OCI-LY1 (cell line): ENCODE measurements around the gene IL26.

Experiments
- H2AFZ ChIP-seq: fragments of 200-600 bp; sonication (generic), shearing (Covaris generic); 2 replicates; pipeline ENCODE4 v1.6.0; 2014; ENCODE audit warnings: antibody characterized with exemption, mild to moderate bottlenecking, low read length
- H3F3A ChIP-seq: fragments of 200-600 bp; sonication (generic), shearing (Covaris generic); 2 replicates; pipeline ENCODE4 v1.6.0; 2014; ENCODE audit warnings: mild to moderate bottlenecking, antibody characterized with exemption, low read length, moderate library complexity; ENCODE audit not compliant: insufficient read depth
- H3K27ac ChIP-seq: fragments of 200-600 bp; sonication (generic); 2 replicates; pipeline ENCODE4 v1.5.1; 2014; ENCODE audit warnings: low read length, mixed run types, mild to moderate bottlenecking, low read depth; ENCODE audit not compliant: poor library complexity, severe bottlenecking
- H3K27me3 ChIP-seq: fragments of 200-600 bp; sonication (generic); 2 replicates; pipeline ENCODE4 v1.6.0; 2014; ENCODE audit warnings: antibody characterized with exemption, mild to moderate bottlenecking, low read length, moderate library complexity; ENCODE audit not compliant: insufficient read depth
- H3K36me3 ChIP-seq: fragments of 200-600 bp; sonication (generic); 2 replicates; pipeline ENCODE4 v1.6.1; 2014; ENCODE audit warnings: mild to moderate bottlenecking, antibody characterized with exemption, low read length, moderate library complexity, mixed read lengths; ENCODE audit not compliant: insufficient read depth
- H3K4me1 ChIP-seq: fragments of 200-600 bp; sonication (generic); 2 replicates; pipeline ENCODE4 v1.5.1; 2014; ENCODE audit warnings: mild to moderate bottlenecking, low read length, moderate library complexity; ENCODE audit not compliant: insufficient read depth, severe bottlenecking
- H3K4me2 ChIP-seq: fragments of 200-600 bp; sonication (generic), shearing (Covaris generic); 2 replicates; pipeline ENCODE4 v1.6.1; 2014; ENCODE audit warnings: low read length
- H3K4me3 ChIP-seq: fragments of 200-600 bp; sonication (generic); 2 replicates; pipeline ENCODE4 v1.5.1; 2014; ENCODE audit warnings: low read length, low read depth, mild to moderate bottlenecking, mixed read lengths; ENCODE audit not compliant: poor library complexity, severe bottlenecking
- H3K79me2 ChIP-seq: fragments of 200-600 bp; shearing (Covaris generic); 2 replicates; pipeline ENCODE4 v1.6.1; 2016; ENCODE audit warnings: mixed run types, low read length, mixed read lengths; ENCODE audit not compliant: insufficient read depth
- H3K9ac ChIP-seq: fragments of 200-600 bp; sonication (generic), shearing (Covaris generic); 2 replicates; pipeline ENCODE4 v1.6.1; 2014; ENCODE audit warnings: mild to moderate bottlenecking, low read length, mixed read lengths
- H3K9me2 ChIP-seq: fragments of 200-600 bp; sonication (generic), shearing (Covaris generic); 2 replicates; pipeline ENCODE4 v1.6.1; 2014; ENCODE audit warnings: low read depth, mild to moderate bottlenecking, low read length, mixed read lengths
- H3K9me3 ChIP-seq: fragments of 200-600 bp; shearing (Covaris generic); 2 replicates; pipeline ENCODE4 v1.6.1; 2014; ENCODE audit warnings: low read length, mixed read lengths
- H4K20me1 ChIP-seq: fragments of 200-600 bp; sonication (generic), shearing (Covaris generic); 2 replicates; pipeline ENCODE4 v1.6.0; 2016; ENCODE audit warnings: mild to moderate bottlenecking, low read length; ENCODE audit not compliant: insufficient read depth
- EZH2 ChIP-seq: fragments of 200-600 bp; sonication (generic), shearing (Covaris generic); IDR thresholded peaks from 2 replicates; pipeline ENCODE4 v1.8.0; 2017; ENCODE audit warnings: borderline replicate concordance, mixed run types, mild to moderate bottlenecking, antibody characterized with exemption, low read length, moderate library complexity, mixed read lengths
- TF ChIP-seq, protein P1 (sequence below): fragments of 200-600 bp; sonication (generic), shearing (Covaris generic); IDR thresholded peaks from 2 replicates; pipeline ENCODE4 v1.5.1; 2017; ENCODE audit warnings: mild to moderate bottlenecking, antibody characterized with exemption, low read length, moderate library complexity, mixed read lengths

The IL26 gene

DNA sequence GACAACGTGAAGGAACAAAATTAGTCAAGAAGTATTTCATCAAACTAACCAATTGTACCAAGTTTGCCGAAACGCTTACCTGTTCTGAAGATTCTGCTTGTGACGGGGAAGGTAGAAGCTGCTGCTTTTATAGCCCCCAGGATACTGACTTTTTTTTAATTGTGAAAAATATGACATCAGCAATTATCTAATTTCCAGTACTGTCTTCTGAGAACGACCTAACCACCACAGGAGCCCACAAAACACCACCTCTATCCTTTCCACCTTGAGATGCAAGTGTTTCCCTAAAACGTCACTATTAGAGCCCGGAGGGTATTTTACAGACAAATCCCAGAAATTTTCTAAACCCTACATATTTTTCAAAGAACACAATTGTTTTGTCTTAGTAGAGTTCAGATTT, 27.9 kb upstream of the IL26 start, which contains the start of gene IL22:
IL22 (minus strand) TSS at position 101 of the 400 bp plus-strand sequence. CDS start 156 bp downstream, outside the sequence.
- no peaks in the 10 kb centered on the region for H3K27me3 ChIP-seq
- no peaks in the 10 kb centered on the region for H3K79me2 ChIP-seq
- no peaks in the 10 kb centered on the region for H3K36me3 ChIP-seq
- H3K9me2 ChIP-seq = no peaks in the 10 kb centered on the region
- no peaks in the 10 kb centered on the region for H3F3A ChIP-seq
- H2AFZ ChIP-seq = no peak within 1 kb of the TSS
- no peak within 1 kb of the TSS for H3K27ac ChIP-seq
- H3K9ac ChIP-seq = no peak within 1 kb of the TSS
- H4K20me1 ChIP-seq = no peaks in the 10 kb centered on the region
- H3K4me3 ChIP-seq = no peak within 1 kb of the TSS
- no peak within 1 kb of the TSS for H3K4me2 ChIP-seq
- TF ChIP-seq, protein P1, sequence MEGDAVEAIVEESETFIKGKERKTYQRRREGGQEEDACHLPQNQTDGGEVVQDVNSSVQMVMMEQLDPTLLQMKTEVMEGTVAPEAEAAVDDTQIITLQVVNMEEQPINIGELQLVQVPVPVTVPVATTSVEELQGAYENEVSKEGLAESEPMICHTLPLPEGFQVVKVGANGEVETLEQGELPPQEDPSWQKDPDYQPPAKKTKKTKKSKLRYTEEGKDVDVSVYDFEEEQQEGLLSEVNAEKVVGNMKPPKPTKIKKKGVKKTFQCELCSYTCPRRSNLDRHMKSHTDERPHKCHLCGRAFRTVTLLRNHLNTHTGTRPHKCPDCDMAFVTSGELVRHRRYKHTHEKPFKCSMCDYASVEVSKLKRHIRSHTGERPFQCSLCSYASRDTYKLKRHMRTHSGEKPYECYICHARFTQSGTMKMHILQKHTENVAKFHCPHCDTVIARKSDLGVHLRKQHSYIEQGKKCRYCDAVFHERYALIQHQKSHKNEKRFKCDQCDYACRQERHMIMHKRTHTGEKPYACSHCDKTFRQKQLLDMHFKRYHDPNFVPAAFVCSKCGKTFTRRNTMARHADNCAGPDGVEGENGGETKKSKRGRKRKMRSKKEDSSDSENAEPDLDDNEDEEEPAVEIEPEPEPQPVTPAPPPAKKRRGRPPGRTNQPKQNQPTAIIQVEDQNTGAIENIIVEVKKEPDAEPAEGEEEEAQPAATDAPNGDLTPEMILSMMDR = no peak
- TF ChIP-seq EZH2 = no peak
- no peaks in the 10 kb centered on the region for H3K9me3 ChIP-seq
- H3K4me1 ChIP-seq = no peaks in the 10 kb centered on the region

DNA sequence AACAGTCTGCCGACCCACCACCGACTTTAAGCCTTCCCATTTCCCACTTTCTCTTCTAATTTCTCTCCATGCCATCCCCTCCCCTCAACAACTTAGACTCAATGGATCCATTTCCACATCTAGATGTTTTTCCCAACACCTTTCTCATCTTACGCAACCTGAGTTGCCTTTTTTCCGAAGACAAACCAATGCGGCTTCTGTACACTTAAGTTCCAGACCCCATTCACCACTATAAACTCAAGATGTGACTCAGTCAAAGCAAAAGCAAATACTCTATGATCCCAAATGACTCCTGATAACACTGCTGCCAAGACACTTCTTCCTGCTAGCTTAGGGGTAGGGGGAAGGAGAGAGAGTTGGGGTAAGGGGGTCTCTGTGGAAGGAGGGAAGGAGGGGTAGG, 26.5 kb upstream of the IL26 start:
- H3K4me3 ChIP-seq = no peak overlapping the region
- no peak overlapping the region for H2AFZ ChIP-seq
- H3K9me3 ChIP-seq = no peaks in the 10 kb centered on the region
- H3F3A ChIP-seq = no peaks in the 10 kb centered on the region
- H4K20me1 ChIP-seq = no peaks in the 10 kb centered on the region
- no peak overlapping the region for H3K9ac ChIP-seq
- TF ChIP-seq, protein P1 = no peak
- no peak for TF ChIP-seq EZH2
- H3K36me3 ChIP-seq = no peaks in the 10 kb centered on the region
- H3K4me2 ChIP-seq = no peak overlapping the region
- H3K4me1 ChIP-seq = no peaks in the 10 kb centered on the region
- H3K27ac ChIP-seq = no peak overlapping the region
- H3K27me3 ChIP-seq = no peaks in the 10 kb centered on the region
- no peaks in the 10 kb centered on the region for H3K79me2 ChIP-seq
- no peaks in the 10 kb centered on the region for H3K9me2 ChIP-seq

DNA sequence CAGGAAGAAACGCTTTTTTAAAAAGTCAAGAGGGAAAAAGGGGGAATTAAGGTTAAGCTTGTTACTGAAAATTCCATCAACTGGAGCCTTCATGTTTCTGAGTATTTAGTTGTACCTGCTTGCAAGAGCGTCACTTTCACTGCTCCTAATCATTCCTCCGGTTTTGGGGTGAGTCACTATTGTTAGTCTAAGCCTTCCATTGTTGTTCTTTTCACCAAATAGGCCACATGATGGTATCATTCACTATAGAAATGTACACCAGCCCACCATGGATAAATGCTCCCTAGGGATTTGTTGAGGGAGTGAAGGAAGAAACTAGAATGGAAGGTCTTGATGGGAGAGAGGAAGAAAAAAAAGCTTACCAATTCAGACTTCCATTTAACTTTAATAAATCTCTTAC, 24.8 kb upstream of the IL26 start:
- no peaks in the 10 kb centered on the region for H3K9me2 ChIP-seq
- H3K4me2 ChIP-seq = no peak overlapping the region
- TF ChIP-seq EZH2 = no peak
- TF ChIP-seq, protein P1 = no peak
- H2AFZ ChIP-seq = no peak overlapping the region
- no peak overlapping the region for H3K27ac ChIP-seq
- no peak overlapping the region for H3K9ac ChIP-seq
- no peaks in the 10 kb centered on the region for H3F3A ChIP-seq
- H3K79me2 ChIP-seq = no peaks in the 10 kb centered on the region
- no peaks in the 10 kb centered on the region for H4K20me1 ChIP-seq
- no peaks in the 10 kb centered on the region for H3K36me3 ChIP-seq
- H3K4me1 ChIP-seq = no peaks in the 10 kb centered on the region
- H3K4me3 ChIP-seq = no peak overlapping the region
- H3K27me3 ChIP-seq = no peaks in the 10 kb centered on the region
- H3K9me3 ChIP-seq = no peaks in the 10 kb centered on the region
